Neural progenitor cell (in vitro differentiated cells): ENCODE measurements around the gene CATSPERZ.

Experiments used
- CTCF ChIP-seq: fragments of 200-600 bp; sonication (generic); IDR thresholded peaks from 2 replicates; pipeline ENCODE4 v1.5.1; 2017; ENCODE audit warnings: antibody characterized with exemption, mild to moderate bottlenecking
- EZH2 ChIP-seq: fragments of 200-600 bp; sonication (generic); IDR thresholded peaks from 2 replicates; pipeline ENCODE4 v1.6.1; 2017; ENCODE audit warnings: antibody characterized with exemption, mild to moderate bottlenecking, moderate library complexity

GRCh38 chr11:64285885-64286800 lies 14.0 kb upstream of the CATSPERZ start:
- TF ChIP-seq EZH2, result no peak
- TF ChIP-seq CTCF, result no peak
